GM21825 (cell line): ENCODE data around the gene IL19.

Experiments used
- ATAC-seq: cut with Tn5 transposase; IDR thresholded peaks from one replicate; pipeline ENCODE4 v1.9.1; 2021; ENCODE audit warnings: mild to moderate bottlenecking, moderate library complexity; ENCODE audit not compliant: unreplicated experiment

IL19 gene

GRCh38 chr1:206770531-206771337, at the start of gene IL19:
Gene IL19 (plus strand): TSS chr1:206770773. CDS start chr1:206836663, 65,890 bp downstream.
- no peak for ATAC-seq

- no peak for ATAC-seq
Measured at GRCh38 chr1:206721454-206721853, 49.1 kb upstream of the IL19 start.

- ATAC-seq, result no peak
Measured at GRCh38 chr1:206722751-206723461, 47.7 kb upstream of the IL19 start.

- no peak for ATAC-seq
Measured at GRCh38 chr1:206723462-206723804, 47.1 kb upstream of the IL19 start.

DNA sequence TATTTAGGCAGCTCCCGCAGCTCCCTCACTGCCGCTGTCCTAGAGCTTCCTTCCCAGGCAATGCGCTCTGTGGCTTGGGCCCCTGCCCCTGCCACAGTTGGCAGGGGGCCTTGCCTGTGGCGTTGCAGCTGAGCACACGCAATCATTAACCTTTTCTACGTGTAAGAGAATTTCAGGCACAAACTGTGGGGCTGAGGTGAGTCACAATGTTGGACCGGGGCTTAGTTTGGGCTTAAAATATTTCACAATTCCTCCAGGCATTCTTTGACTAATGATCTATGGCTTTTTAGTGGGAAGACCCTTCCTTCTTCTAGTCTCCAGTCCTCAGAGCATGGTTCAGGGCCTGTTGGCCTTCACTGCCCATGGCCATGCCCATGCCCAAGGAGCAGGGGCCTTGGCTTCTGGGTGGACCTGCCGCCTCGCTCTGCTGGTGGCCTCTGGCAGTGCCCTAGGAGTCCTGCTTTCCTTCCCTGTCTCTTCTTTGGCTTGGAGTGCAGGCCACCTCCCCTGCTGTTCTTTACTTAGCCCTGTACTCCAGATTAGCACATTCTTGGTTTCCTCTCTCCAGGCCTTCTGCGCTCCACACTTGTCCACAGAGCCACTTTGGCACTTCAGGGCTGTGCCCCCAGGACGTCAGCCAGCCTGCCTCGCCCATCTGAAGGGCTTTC, 46.6 kb upstream of the IL19 start:
- no peak for ATAC-seq

DNA sequence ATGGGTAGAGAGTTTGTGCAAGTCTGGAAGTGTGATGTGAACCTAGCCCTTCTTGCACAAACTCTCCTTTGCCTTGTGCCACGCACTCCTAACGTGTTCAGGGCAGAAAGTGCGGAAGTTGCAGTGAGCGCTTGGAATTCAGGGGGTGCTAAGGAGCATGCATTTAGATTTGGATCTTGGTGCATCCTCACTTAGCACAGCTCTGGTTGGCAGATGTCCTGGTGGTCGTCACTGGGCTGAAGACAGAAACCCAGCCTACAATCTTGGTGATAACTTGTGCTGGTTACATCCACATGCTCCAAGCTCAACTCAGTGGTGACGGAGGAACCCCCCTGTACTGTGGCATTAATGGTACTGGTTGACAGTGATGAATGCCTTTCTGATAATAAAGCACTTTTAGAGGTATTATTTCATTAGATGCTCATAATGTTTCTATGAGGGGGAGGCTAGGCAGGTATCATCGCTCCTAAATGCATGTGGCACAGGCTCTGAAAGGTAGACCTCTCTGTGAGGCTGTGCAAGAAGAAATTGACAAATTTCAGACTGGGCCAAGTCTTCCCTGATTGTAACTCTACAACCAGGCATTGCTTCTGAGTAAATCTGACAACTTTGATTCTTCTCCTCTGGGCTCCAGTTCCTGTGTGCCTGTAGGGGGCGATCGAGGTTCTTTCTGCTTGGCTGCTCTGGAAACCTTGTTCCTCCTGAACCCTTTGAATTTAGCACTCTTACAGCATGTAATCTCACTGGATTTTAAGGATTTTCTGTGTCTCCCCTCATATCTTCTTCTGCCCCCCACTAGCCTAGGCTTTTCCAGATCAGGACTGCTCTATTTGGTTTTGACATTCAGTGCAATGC, 45.2 kb upstream of the IL19 start:
- ATAC-seq, result no peak

GRCh38 chr1:206727981-206728696, 42.4 kb upstream of the IL19 start:
- no peak for ATAC-seq

DNA sequence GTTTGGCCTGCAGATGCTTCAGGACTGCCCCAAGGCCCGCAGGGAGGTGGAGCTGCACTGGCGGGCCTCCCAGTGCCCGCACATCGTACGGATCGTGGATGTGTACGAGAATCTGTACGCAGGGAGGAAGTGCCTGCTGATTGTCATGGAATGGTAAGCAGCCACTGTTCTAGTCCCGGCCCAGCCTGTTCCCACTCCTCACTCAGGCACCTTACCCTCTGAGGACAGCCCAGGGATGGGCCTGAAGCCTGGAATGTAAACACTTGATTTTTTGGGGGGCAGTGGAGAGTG, 41.9 kb upstream of the IL19 start:
- no peak for ATAC-seq

DNA sequence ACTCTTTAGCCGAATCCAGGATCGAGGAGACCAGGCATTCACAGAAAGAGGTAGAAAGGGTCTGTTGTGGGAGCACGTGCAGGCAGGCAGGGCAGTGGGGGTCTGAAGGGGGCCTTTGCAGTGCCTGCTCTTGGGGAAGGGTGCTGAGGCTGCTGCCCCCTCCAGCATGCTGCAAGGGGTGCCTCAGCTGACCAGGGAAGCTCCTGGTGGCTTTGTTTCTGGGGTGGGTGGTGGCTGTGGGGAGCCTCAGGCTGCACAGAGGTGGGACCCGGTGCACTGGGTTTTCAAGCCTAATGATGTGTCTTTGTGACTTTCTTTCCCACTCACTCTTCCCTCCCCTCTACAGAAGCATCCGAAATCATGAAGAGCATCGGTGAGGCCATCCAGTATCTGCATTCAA, 41.5 kb upstream of the IL19 start:
- ATAC-seq, result no peak

DNA sequence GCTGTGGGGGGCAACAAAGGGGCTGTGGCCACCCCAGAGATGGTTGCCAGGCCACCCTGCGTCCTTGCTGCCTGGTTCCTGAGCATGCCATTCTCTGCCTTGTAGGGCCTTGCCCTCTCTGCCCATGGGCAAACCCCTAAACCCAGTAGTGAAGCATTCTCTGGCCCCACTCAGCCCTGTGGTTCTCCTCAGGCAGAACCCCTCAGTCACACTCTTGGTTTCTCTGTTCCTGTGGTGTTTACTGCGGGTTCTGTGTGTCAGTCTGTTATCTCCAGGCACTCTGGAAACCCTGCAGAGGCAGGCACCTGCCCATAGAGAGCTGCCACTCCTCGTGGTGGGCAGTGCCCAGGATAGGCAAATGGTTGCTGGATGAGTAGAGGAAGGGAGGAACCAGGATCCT, 41.1 kb upstream of the IL19 start:
- no peak for ATAC-seq

DNA sequence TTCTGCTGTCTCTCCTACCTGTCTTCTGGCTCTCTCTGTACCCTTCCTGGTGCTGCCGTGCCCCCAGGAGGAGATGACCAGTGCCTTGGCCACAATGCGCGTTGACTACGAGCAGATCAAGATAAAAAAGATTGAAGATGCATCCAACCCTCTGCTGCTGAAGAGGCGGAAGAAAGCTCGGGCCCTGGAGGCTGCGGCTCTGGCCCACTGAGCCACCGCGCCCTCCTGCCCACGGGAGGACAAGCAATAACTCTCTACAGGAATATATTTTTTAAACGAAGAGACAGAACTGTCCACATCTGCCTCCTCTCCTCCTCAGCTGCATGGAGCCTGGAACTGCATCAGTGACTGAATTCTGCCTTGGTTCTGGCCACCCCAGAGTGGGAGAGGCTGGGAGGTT, 38.1 kb upstream of the IL19 start:
- ATAC-seq, result no peak

DNA sequence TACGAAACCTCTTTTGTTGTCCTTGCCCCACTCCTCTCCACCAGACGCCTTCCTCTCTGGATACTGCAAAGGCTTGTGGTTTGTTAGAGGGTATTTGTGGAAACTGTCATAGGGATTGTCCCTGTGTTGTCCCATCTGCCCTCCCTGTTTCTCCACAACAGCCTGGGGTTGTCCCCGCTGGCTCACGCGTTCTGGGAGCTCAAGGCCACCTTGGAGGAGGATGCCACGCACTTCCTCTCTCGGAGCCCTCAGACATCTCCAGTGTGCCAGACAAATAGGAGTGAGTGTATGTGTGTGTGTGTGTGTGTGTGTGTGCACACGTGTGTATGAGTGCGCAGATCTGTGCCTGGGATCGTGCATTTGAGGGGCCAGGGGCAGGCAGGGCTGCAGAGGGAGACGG, 37.6 kb upstream of the IL19 start:
- ATAC-seq, result no peak

DNA sequence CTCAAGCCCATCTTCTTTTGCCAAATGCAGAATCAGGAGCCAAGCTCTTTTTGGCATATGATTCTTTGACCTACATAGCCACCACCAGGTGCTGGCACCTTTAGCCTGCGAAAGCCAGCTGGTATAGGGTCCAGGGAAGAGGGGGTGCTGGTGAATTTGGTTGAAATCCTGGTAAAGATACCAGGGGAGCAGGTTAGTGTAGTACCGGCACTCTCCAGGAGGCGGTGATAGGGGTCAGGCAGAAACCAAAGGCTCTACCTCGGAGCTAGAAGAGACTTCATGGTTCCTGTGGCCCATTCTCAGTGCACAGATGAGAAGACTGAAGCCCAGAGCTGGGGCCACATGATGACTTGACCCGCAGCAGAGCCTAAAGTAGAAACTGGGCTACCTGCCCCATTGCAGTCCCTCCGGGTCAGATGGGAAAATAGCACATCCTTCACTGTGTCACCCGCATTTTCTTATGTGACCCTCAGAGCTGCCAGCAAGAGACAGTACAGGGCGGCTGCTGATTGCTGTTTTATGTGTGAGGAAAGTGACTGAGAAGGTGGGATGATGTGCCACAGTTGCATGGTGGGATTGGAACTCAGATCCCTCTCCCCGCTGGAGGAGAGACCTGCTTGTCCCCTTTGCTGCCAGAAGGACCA, 36.0 kb upstream of the IL19 start:
- ATAC-seq, result no peak

- ATAC-seq, result no peak
Measured at GRCh38 chr1:206735553-206736031, 35.0 kb upstream of the IL19 start.

- no peak for ATAC-seq
Measured at GRCh38 chr1:206736878-206737728, 33.5 kb upstream of the IL19 start.

DNA sequence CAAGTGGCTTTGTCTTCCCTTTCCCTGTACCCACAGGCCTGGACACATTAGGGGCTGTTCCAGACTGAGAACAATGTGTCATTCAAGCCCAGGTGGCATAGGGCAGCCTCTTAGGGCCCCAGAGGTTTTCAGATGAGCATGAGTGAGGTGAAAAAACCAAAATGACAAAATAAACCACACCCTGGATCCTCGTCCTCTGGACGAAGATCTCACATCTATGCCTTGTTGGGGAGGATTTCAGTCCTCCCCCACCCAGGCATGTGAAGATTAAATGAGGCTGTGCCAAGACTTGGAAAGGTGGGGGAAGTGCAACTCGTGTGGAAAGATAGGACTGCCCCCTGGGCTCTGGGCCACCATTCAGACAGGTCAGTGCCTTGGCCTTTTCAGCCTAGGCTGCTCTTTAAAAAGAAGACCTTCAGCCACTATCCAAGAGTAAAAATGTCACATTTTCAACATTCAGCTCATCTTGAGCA, 32.8 kb upstream of the IL19 start:
- ATAC-seq, result no peak

DNA sequence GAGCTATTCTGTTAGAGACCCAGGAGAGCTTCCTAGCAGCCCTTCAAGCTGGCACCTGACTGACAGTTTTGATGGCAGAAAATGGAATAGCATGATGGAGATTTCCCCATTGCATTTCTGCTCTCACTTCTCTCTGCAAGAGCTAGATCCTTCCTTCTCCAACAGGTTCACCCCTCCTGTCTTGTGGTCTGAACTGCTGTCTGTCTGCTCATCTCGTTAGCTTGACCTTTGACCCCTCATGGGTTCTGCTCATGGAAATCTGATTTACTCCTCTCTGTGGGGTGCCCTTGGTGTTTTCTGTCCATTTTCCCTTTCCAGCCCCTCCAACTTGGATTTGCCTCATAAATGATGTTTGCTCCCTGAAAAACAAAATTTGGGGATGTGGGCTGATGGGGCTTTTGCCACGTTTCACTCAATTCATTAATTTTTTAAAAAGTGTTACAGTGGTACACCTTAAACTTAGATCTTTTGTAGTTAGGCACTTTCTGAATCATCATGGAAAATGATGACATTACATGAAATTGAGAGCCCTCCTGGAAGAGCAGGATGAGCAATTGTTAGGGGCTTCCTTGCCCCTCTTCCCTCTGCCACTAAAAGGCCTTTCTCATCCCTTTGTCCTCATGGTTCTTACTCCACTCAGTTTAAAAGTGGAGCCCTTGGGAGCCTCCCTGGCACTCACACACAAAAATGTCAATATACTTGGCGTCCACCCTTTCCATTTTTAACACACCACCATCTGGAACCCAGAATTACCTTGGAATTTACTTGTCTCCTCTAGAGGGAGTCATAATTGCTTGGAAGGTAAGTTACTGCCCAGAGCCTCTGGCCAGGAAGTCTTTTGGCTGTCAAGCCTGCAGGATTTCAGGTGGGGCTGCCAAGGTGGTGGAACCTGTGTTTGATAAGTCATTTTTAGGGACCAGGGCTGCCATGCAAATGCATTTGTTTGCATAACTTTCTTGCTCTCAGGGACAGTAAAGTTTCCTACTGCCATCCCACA, 31.9 kb upstream of the IL19 start:
- ATAC-seq, result no peak
